GM21619 (cell line): ENCODE measurements around the gene OR2D2.
"Not testable (repeated sequence)": the region's sequence is repeated elsewhere in the genome, so short reads cannot be mapped to it uniquely, and the experiment has no call there.

Experiments
- ATAC-seq: cut with Tn5 transposase; IDR thresholded peaks from one replicate; pipeline ENCODE4 v1.9.1; 2021; ENCODE audit not compliant: unreplicated experiment

The OR2D2 gene

GRCh38 chr11:6882751-6883150, 9.5 kb downstream of the OR2D2 start:
- no peak for ATAC-seq

DNA sequence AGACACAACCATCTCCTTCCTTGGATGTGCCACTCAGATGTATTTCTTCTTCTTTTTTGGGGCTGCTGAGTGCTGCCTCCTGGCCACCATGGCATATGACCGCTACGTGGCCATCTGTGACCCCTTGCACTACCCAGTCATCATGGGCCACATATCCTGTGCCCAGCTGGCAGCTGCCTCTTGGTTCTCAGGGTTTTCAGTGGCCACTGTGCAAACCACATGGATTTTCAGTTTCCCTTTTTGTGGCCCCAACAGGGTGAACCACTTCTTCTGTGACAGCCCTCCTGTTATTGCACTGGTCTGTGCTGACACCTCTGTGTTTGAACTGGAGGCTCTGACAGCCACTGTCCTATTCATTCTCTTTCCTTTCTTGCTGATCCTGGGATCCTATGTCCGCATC, 15.4 kb downstream of the OR2D2 start:
- ATAC-seq, result no peak

- no peak for ATAC-seq
Measured at GRCh38 chr11:6876325-6876724, 16.0 kb downstream of the OR2D2 start, which contains the start of gene OR10A4. Gene OR10A4, plus strand, starts transcription at chr11:6876625. Its CDS starts 23 bp downstream, at chr11:6876648.

GRCh38 chr11:6875761-6876160, 16.5 kb downstream of the OR2D2 start:
- ATAC-seq, result no peak

GRCh38 chr11:6871278-6871677, 21.0 kb downstream of the OR2D2 start:
- no peak for ATAC-seq

DNA sequence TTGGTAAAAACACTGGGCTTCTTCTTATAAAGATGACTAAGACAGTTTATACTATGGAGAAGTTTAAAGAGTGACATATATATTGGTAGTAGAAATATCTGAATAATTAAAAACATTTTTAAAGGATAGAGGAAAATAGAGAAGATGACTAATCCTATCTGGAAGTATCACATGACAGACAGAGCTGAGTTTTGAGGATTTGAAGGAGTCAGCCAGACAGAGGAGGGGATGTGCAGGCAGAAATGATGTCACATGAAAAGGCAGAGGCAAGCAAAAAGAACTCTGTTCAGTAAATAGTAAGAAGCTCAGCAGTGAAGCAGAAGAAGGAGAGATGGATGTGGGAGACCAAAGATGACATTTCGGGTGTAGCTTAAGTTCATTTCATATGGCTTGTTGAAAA, 27.9 kb downstream of the OR2D2 start:
- no peak for ATAC-seq

DNA sequence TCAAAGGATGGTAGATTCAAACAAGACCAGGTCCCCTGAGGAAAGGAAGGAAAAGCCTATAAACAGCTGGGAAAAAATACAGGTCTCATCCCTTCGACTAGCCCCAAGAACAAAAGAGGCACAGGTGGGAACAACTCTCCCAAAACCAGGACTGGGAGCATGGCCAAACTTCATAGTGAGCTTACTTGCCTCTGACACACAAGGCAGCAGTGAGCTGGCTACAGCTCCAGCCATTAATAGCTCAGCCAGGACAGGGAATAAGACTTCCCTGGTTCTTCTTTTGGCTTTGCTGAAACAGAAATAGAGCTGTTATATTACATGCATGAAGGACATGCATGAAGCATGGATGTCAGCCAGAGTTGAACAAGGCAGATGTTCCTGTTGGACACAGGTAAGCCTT, 29.3 kb downstream of the OR2D2 start, which contains the start of gene OR10A2:
OR10A2 (plus strand) TSS at position 97 of the 400 bp plus-strand sequence. CDS start 6,698 bp downstream, outside the sequence.
- no peak for ATAC-seq

- no peak for ATAC-seq
Measured at GRCh38 chr11:6856871-6857270, 35.4 kb downstream of the OR2D2 start.

DNA sequence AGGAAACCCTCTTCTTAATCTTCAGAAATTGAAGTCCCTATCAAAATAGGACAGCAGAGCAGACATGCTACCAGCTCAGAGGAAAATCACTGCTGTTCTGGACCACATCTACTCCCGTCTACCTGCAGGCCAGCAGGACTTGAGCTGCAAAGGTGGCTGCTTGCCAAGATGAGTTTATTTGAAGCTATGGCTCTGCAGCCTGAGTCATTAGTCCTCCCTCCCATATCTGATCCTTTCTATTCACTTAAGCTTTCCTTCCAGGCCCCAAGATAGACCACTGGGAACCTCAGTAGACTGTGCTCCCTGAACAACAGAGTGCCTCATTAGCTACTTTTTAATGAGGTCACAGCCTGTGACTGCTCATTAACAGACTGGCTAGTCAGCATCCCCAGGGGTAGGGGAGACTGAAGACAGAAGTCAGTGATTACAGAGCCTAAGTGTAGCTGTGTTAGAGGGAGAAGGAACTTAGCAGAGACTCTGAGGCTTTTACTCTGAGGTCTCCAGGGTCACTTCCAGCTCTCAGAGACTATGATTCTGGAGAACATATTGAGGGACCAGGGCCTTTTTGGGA, 36.2 kb downstream of the OR2D2 start:
- no peak for ATAC-seq

DNA sequence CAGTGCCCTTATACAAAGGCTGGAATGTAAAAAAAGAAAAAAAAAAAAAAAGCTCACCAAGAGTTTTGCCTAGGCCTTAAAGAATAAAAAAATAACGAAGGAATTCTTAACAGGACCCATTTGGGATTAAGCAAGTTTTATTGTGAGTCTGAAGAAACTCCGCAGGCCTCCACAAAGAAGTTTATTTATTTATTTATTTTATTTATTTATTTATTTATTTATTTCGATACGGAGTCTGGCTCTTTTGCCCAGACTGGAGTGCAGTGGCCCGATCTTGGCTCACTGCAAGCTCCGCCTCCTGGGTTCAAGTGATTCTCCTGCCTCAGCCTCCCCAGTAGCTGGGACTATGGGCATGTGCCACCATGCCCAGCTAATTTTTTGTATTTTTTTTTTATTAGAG, 37.5 kb downstream of the OR2D2 start:
- ATAC-seq, result not testable (repeated sequence)

DNA sequence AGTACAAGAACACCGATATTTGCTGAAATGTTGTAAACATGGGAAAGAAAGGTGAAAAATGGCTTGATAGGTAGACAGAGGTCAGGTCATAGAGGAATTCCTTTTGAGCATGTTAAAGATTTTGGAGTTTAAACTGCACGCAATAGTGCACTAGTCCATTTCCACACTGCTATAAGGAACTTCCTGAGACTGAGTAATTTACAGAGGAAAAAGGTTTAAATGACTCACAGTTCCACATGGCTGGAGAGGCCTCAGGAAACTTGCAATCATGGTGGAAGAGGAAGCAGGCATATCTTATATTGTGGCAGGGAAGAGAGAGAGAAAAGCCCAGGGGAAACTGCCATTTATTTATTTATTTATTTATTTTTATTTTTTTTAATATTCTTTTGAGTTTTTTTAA, 41.8 kb downstream of the OR2D2 start:
- ATAC-seq, result no peak

DNA sequence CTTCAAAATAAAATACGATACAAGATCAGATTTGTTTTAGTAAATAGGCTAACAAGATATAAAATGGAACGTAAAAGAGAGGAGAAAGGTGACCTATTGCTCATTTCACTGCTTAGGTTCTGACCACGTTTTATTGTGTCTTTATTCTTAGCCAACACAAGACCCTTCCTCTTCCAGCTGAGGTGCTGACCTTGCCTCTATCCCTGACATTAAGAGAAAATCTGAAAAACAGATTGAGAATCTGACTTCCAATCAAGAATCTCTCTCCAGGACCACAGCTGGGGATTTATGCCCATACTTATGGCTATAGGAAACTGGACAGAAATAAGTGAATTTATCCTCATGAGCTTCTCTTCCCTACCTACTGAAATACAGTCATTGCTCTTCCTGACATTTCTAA, 46.9 kb downstream of the OR2D2 start, which contains the start of gene OR10A5:
OR10A5 (plus strand) TSS at position 301 of the 400 bp plus-strand sequence; CDS start at position 301, 0 bp downstream.
- no peak for ATAC-seq

GRCh38 chr11:6844356-6844755, 47.9 kb downstream of the OR2D2 start:
- no peak for ATAC-seq

- no peak for ATAC-seq
Measured at GRCh38 chr11:6843670-6844069, 48.6 kb downstream of the OR2D2 start.

GRCh38 chr11:6841694-6842093, 50.6 kb downstream of the OR2D2 start:
- ATAC-seq, result no peak
